GM19452 (cell line): Measurements from ENCODE around the gene GSTK1.
A peak's percentile ranks its signal among the peaks of the same experiment; 100 is the strongest.
"Not testable (repeated sequence)": the region's sequence is repeated elsewhere in the genome, so short reads cannot be mapped to it uniquely, and the experiment has no call there.

ENCODE experiments used
- ATAC-seq: cut with Tn5 transposase; IDR thresholded peaks from one replicate; pipeline ENCODE4 v1.9.1; 2021; ENCODE audit not compliant: unreplicated experiment

Gene GSTK1

GRCh38 chr7:143238289-143238980 lies 24.8 kb upstream of the GSTK1 start:
- no peak for ATAC-seq

GRCh38 chr7:143239813-143240212 lies 23.4 kb upstream of the GSTK1 start:
- no peak for ATAC-seq

GRCh38 chr7:143240291-143241168 lies 22.7 kb upstream of the GSTK1 start:
- ATAC-seq, result peak; percentile 90

GRCh38 chr7:143242306-143242705 lies 20.9 kb upstream of the GSTK1 start:
- ATAC-seq, result no peak

GRCh38 chr7:143243111-143243510 lies 20.1 kb upstream of the GSTK1 start:
- ATAC-seq, result no peak

- no peak for ATAC-seq
Measured at GRCh38 chr7:143243614-143244013, 19.6 kb upstream of the GSTK1 start.

- ATAC-seq, result no peak
Measured at GRCh38 chr7:143244321-143244720, 18.9 kb upstream of the GSTK1 start.

GRCh38 chr7:143245123-143245522 lies 18.1 kb upstream of the GSTK1 start:
- ATAC-seq, result no peak

- no peak for ATAC-seq
Measured at GRCh38 chr7:143247372-143247771, 15.9 kb upstream of the GSTK1 start.

GRCh38 chr7:143248761-143249354 lies 14.4 kb upstream of the GSTK1 start:
- no peak for ATAC-seq

- no peak for ATAC-seq
Measured at GRCh38 chr7:143250199-143250598, 13.0 kb upstream of the GSTK1 start.

- no peak for ATAC-seq
Measured at GRCh38 chr7:143250822-143251221, 12.4 kb upstream of the GSTK1 start.

- ATAC-seq, result no peak
Measured at GRCh38 chr7:143252006-143252405, 11.2 kb upstream of the GSTK1 start.

GRCh38 chr7:143255564-143255963 lies 7.7 kb upstream of the GSTK1 start:
- no peak for ATAC-seq

- ATAC-seq, result no peak
Measured at GRCh38 chr7:143256325-143256724, 6.9 kb upstream of the GSTK1 start.

GRCh38 chr7:143256932-143257331 lies 6.3 kb upstream of the GSTK1 start:
- peak; percentile 90 for ATAC-seq

- no peak for ATAC-seq
Measured at GRCh38 chr7:143257501-143257900, 5.7 kb upstream of the GSTK1 start.

GRCh38 chr7:143258831-143259230 lies 4.4 kb upstream of the GSTK1 start:
- no peak for ATAC-seq

GRCh38 chr7:143259765-143260164 lies 3.5 kb upstream of the GSTK1 start:
- ATAC-seq, result no peak

- ATAC-seq, result no peak
Measured at GRCh38 chr7:143261901-143262300, 1.3 kb upstream of the GSTK1 start.

- not testable (repeated sequence) for ATAC-seq
Measured at GRCh38 chr7:143264196-143264568, 941 bp downstream of the GSTK1 start.
